H1 (cell line): Measurements from ENCODE around the gene TBC1D10A. TPM values are rescaled to one million over a fixed set of nuclear protein-coding genes. Genes with fewer than 3 reads are reported as not detected.

Experiments used
- BCL11A ChIP-seq, 2 experiments: IDR thresholded peaks; one replicate each; pipeline ENCODE4 v1.6.1; 2011; ENCODE audit warnings: low read depth in 2 of 2, low read length in 2 of 2, mild to moderate bottlenecking in 2 of 2
- CBX5 ChIP-seq: fragments of 300-800, 300-1000 bp; sonication (generic); IDR thresholded peaks from 2 replicates; pipeline ENCODE4 v1.7.1; 2016; ENCODE audit warnings: antibody characterized with exemption, low read length, low read depth
- CHD1 ChIP-seq: IDR thresholded peaks from 2 replicates; pipeline ENCODE4 v1.6.1; 2012; ENCODE audit warnings: low read depth, low read length, improper control_type of control experiment
- CHD7 ChIP-seq: fragments of 300-600 bp; sonication (generic); IDR thresholded peaks from 2 replicates; pipeline ENCODE4 v1.7.1; 2012; ENCODE audit warnings: low read length, moderate library complexity, mild to moderate bottlenecking, inconsistent platforms; ENCODE audit not compliant: insufficient replicate concordance
- SIRT6 ChIP-seq: IDR thresholded peaks from one replicate; pipeline ENCODE4 v1.7.1; 2012; ENCODE audit warnings: low read length, inconsistent platforms
- SIX5 ChIP-seq: IDR thresholded peaks from 2 replicates; pipeline ENCODE4 v1.6.1; 2011; ENCODE audit warnings: mild to moderate bottlenecking, low read depth, low read length
- SP2 ChIP-seq: IDR thresholded peaks from 2 replicates; pipeline ENCODE4 v1.6.1; 2012; ENCODE audit warnings: mild to moderate bottlenecking, low read length, inconsistent platforms
- TAF1 ChIP-seq: IDR thresholded peaks from 2 replicates; pipeline ENCODE4 v1.6.1; 2011; ENCODE audit warnings: mild to moderate bottlenecking, low read depth, low read length
- polyA plus RNA-seq, 7 experiments: library from polyadenylated mRNA; depleted of rRNA in 3 of 7; stranded (reverse) in 5 of 7; unstranded in 2 of 7; fragments of >200 nt in 5 of 7; fragments of 200-250 nt in 2 of 7; gene quantifications; 1 replicate in 5 of 7; 2 replicates in 1 of 7; 4 replicates in 1 of 7; pipeline versions ENCODE4 v1.2.1 to v1.2.3, GENCODE V29; 2011 to 2013; ENCODE audit warnings: missing spikeins in 2 of 7, mixed read lengths in 2 of 7
- total RNA-seq: library from RNA; stranded (reverse); fragmentation: NEBNext Ultra II Directional; extraction: Animal tissue kit (Norgen Biotek cat#: 25700); gene quantifications from 2 replicates; pipeline ENCODE4 v1.2.1, GENCODE V29; 2021

TBC1D10A gene
- total and polyA plus RNA-seq, 2 of the 8 experiments (the other 6 are each of a cell fraction or from before 2014, with no cell fraction given) = 5.4 to 7.0 TPM

GRCh38 chr22:30370641-30371230 is 44.0 kb upstream of the TBC1D10A start (continued):
- no peak for TF ChIP-seq CHD7
- no peak for TF ChIP-seq CHD1
- TF ChIP-seq TAF1 = no peak
- no peak for TF ChIP-seq CBX5
- TF ChIP-seq SIRT6 = no peak
- TF ChIP-seq SIX5 = no peak
- TF ChIP-seq BCL11A (IDR thresholded peaks at IDR 0.05; ENCODE audit: low read depth in 2 of 2, low read length in 2 of 2) = no peak
- TF ChIP-seq SP2 = no peak
- TF ChIP-seq, all 59 proteins: peak for 0
